Ascending aorta (tissue), 2 donors: ENCODE data around the gene COG5. TPM values are rescaled to one million over a fixed set of nuclear protein-coding genes. Genes with fewer than 3 reads are reported as not detected.

Source experiments
- DNase-seq, 2 donors: peaks; one replicate each; pipeline ENCODE4 v3.0.0-alpha.2; 2019; ENCODE audit warnings: low spot score in 2 of 2
- H3K27ac ChIP-seq, 2 donors: fragments of 200-600 bp; sonication (generic); one replicate each; pipeline ENCODE4 v1.5.1; 2016 to 2017; ENCODE audit warnings: mild to moderate bottlenecking in 1 of 2
- H3K27me3 ChIP-seq: fragments of 200-600 bp; sonication (generic); one replicate; pipeline ENCODE4 v1.5.1; 2017
- H3K36me3 ChIP-seq, 2 donors: fragments of 200-600 bp; sonication (generic); one replicate each; pipeline ENCODE4 v1.5.1; 2016
- H3K4me1 ChIP-seq, 2 donors: fragments of 200-600 bp; sonication (generic); one replicate each; pipeline ENCODE4 v1.5.1; 2016 to 2017; ENCODE audit warnings: mild to moderate bottlenecking in 1 of 2
- H3K4me3 ChIP-seq, 2 donors: fragments of 200-600 bp; sonication (generic); one replicate each; pipeline ENCODE4 v1.5.1; 2016 to 2017; ENCODE audit warnings: mild to moderate bottlenecking in 1 of 2
- H3K9me3 ChIP-seq, 2 donors: fragments of 200-600 bp; sonication (generic); one replicate each; pipeline ENCODE4 v1.5.1; 2016
- intact Hi-C: fragments of 100-400 bp; cut with DNase I; formaldehyde crosslinking; loops from one replicate; pipeline ENCODE4 v1.15.1; 2023
- total RNA-seq: library from RNA; depleted of rRNA; stranded (reverse); fragments of >200 nt; gene quantifications from one replicate; pipeline ENCODE4 v1.1.0, GENCODE V29; 2016
- TF ChIP-seq, protein P1 (sequence below), 3 experiments: fragments of 200-600 bp in 2 of 3; fragments of 450-650 bp in 1 of 3; sonication (generic) in 2 of 3; IDR thresholded peaks; one replicate each; pipeline ENCODE4 v1.5.1; 2016 to 2019; ENCODE audit warnings: antibody characterized with exemption in 3 of 3, mild to moderate bottlenecking in 1 of 3, moderate library complexity in 1 of 3

COG5 gene
- total RNA-seq, 1 donor from 2014 or later, result 16.8 TPM

DNA sequence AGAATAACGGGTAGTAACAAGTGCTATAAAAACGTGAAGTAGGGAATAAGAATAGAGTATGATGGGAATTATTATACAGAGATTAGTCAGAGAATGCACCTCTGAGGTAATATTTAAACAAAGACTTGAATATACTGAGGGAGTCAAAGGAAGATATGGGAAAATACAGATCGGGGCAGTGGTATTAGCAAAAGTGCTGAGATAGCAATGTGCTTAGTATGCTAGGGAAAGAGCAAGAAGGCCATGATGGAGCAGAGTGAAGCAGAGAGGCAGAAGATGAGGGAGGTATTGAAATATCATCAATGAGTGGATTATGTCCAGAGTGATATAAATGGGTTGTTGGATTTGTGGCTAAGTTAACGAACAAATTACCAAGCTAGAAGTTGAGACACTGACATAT is 190.4 kb downstream of the COG5 start:
- Histone ChIP-seq H3K27me3 (no peaks in the 10 kb centered on the region), H3K4me3 (no peak overlapping the region), H3K36me3 (no peaks in the 10 kb centered on the region), H3K4me1 (peaks cover 0 to 3% of the 10 kb centered on the region in 2 donors), H3K27ac (no peak overlapping the region), H3K9me3 (no peaks in the 10 kb centered on the region)
- TF ChIP-seq, protein P1, sequence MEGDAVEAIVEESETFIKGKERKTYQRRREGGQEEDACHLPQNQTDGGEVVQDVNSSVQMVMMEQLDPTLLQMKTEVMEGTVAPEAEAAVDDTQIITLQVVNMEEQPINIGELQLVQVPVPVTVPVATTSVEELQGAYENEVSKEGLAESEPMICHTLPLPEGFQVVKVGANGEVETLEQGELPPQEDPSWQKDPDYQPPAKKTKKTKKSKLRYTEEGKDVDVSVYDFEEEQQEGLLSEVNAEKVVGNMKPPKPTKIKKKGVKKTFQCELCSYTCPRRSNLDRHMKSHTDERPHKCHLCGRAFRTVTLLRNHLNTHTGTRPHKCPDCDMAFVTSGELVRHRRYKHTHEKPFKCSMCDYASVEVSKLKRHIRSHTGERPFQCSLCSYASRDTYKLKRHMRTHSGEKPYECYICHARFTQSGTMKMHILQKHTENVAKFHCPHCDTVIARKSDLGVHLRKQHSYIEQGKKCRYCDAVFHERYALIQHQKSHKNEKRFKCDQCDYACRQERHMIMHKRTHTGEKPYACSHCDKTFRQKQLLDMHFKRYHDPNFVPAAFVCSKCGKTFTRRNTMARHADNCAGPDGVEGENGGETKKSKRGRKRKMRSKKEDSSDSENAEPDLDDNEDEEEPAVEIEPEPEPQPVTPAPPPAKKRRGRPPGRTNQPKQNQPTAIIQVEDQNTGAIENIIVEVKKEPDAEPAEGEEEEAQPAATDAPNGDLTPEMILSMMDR (IDR thresholded peaks at IDR 0.05), result no peak
- intact Hi-C loops, result no loop called here
- DNase-seq, result no peak

DNA sequence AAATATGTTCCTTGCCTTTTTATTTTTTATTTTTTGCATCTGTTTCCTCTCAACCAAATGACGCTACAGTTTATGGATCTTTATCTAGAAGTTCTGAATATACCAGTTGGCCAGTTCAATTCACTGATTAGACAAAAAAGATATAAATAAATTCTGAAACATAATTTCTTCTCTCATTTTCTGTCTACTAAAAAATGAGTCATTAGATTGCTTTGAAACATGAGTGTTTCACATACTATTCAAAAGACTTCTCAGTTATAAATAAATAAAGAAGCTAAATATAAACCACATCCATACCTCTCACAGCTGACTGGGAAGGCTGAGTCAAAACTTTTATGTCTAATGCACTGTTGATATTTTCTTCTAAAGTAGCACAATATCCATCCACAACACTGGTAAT is 191.4 kb downstream of the COG5 start:
- H3K27ac ChIP-seq, result peak overlapping the region; percentile 60 to 66
- H3K4me3 ChIP-seq, result no peak overlapping the region
- no peak for DNase-seq
- H3K4me1 ChIP-seq, result peaks cover 0 to 3% of the 10 kb centered on the region in 2 donors
- intact Hi-C loops, result no loop called here
- no peaks in the 10 kb centered on the region for H3K9me3 ChIP-seq
- H3K36me3 ChIP-seq, result no peaks in the 10 kb centered on the region
- no peaks in the 10 kb centered on the region for H3K27me3 ChIP-seq
- TF ChIP-seq, protein P1 (IDR thresholded peaks at IDR 0.05), result no peak

DNA sequence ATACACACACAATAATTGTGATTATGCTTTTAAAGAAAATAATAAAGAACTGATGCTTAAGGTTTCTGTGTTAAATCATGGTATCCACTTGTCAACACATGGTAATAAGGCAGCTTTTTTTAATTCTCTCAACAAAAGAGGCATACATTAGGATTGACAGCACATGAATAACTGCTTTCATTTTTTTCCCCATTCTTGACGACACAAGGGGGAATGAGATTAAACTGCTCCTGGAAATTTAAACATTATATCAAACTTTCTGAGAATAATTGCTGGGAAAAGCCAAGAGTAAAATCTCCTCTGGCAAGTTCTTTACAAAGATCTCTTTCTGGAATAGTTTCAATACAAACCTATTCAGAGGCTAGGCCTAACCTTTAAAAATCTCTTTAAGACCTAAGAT is 192.9 kb downstream of the COG5 start:
- H3K27me3 ChIP-seq, result no peaks in the 10 kb centered on the region
- DNase-seq, result no peak
- H3K36me3 ChIP-seq, result no peaks in the 10 kb centered on the region
- TF ChIP-seq, protein P1 (IDR thresholded peaks at IDR 0.05), result no peak
- no peak overlapping the region for H3K27ac ChIP-seq
- intact Hi-C loops, result no loop called here
- H3K4me3 ChIP-seq, result no peak overlapping the region
- H3K4me1 ChIP-seq, result peaks cover 0 to 3% of the 10 kb centered on the region in 2 donors
- no peaks in the 10 kb centered on the region for H3K9me3 ChIP-seq

DNA sequence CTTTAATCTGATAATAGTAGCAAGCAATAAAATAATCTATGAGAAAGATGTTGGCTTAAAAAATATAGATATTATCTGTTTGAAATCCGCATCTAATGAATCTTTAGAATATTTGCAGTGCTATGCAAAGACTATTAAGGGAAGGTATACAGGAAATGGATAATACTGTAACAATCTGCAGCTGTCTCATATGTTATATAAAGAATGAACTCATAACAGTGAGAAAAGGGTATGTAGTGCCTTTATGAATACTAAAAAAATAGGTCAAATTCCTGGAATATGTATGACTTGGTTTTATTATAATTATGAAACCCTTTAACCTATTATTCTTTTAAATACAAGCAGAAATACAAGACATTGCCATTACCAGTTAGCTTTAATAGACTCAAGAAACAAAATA is 198.9 kb downstream of the COG5 start:
- Histone ChIP-seq H3K36me3 (peaks cover 17 to 24% of the 10 kb centered on the region in 2 donors), H3K27me3 (no peaks in the 10 kb centered on the region), H3K27ac (no peak overlapping the region), H3K9me3 (no peaks in the 10 kb centered on the region), H3K4me3 (no peak overlapping the region), H3K4me1 (no peaks in the 10 kb centered on the region)
- intact Hi-C loops, result no loop called here
- no peak for DNase-seq
- TF ChIP-seq, protein P1 (IDR thresholded peaks at IDR 0.05), result no peak

DNA sequence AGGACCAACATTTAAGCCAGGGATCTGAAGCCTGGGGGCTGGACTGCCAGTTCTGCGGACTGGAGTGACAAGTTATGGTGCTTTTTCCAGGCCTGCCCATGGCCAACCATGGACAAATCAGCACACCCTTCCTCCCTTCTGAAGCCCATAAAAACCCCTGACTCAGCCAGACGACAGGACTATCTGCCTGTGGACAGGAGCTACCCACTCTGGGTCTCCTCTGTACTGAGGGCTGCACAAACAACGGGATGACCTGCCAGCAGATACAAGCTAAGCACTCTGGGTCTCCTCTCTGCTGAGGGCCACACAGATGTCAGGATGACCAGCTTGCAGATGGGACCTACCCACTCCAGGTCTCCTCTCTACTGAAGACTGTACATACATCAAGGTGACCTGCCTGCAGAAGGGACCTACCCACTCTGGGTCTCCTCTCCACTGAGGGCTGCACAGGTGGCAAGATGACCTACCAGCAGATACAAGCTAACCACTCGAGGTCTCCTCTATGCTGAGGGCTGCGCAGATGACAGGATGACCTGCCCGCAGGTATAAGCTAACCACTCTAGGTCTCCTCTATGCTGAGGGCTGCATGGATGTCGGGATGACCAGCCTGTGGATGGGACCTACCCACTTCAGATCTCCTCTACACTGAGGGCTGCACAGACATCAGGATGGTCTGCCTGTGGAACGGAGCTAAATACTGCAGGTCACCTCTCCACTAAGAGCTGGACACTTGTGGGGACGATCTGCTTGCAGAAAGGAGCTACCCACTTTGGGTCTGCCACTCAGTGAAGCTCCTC is 204.0 kb downstream of the COG5 start:
- intact Hi-C loops, result no loop called here
- H3K9me3 ChIP-seq, result no peaks in the 10 kb centered on the region
- DNase-seq, result no peak
- no peaks in the 10 kb centered on the region for H3K27me3 ChIP-seq
- no peaks in the 10 kb centered on the region for H3K4me1 ChIP-seq
- no peak overlapping the region for H3K4me3 ChIP-seq
- TF ChIP-seq, protein P1 (IDR thresholded peaks at IDR 0.05), result no peak
- peaks cover 24 to 32% of the 10 kb centered on the region in 2 donors for H3K36me3 ChIP-seq
- no peak overlapping the region for H3K27ac ChIP-seq
